Activated T-helper 1 cell treated with anti-CD3 and anti-CD28 coated beads, Interleukin-2, amount 50 U/mL, for 16 hours (primary cell): Measurements from ENCODE around the gene SMIM12.

ENCODE experiments used
- DNase-seq, 2 donors: peaks; one replicate each; pipeline ENCODE4 v3.0.0-alpha.2; 2020; ENCODE audit warnings: low read depth in 1 of 2, low spot score in 1 of 2

SMIM12 gene

GRCh38 chr1:34859446-34860200 lies at the start of gene SMIM12:
Gene SMIM12, minus strand, starts transcription at chr1:34859749. Its CDS starts 3,772 bp downstream, at chr1:34855977.
- peak; percentile 85 to 87 for DNase-seq

- DNase-seq, result no peak
These were observed 48.8 kb upstream of the SMIM12 start for GRCh38 chr1:34908369-34908768.

GRCh38 chr1:34907487-34908090 lies 48.0 kb upstream of the SMIM12 start:
- no peak for DNase-seq

GRCh38 chr1:34906756-34907155 lies 47.2 kb upstream of the SMIM12 start:
- DNase-seq, result no peak

- DNase-seq, result no peak
These were observed 46.7 kb upstream of the SMIM12 start for GRCh38 chr1:34906222-34906621.

- no peak for DNase-seq
These were observed 45.5 kb upstream of the SMIM12 start for GRCh38 chr1:34905098-34905459.

- DNase-seq, result no peak
These were observed 44.9 kb upstream of the SMIM12 start for GRCh38 chr1:34904236-34905097.

GRCh38 chr1:34901919-34902318 lies 42.4 kb upstream of the SMIM12 start:
- no peak for DNase-seq

- DNase-seq, result no peak
These were observed 41.4 kb upstream of the SMIM12 start for GRCh38 chr1:34900775-34901502.

- no peak for DNase-seq
These were observed 40.4 kb upstream of the SMIM12 start for GRCh38 chr1:34899906-34900305.

GRCh38 chr1:34899471-34899870 lies 39.9 kb upstream of the SMIM12 start:
- no peak for DNase-seq

- no peak for DNase-seq
These were observed 38.8 kb upstream of the SMIM12 start for GRCh38 chr1:34898330-34898761.

GRCh38 chr1:34896612-34897011 lies 37.1 kb upstream of the SMIM12 start:
- DNase-seq, result no peak

GRCh38 chr1:34889705-34890104 lies 30.2 kb upstream of the SMIM12 start:
- no peak for DNase-seq

- no peak for DNase-seq
These were observed 28.0 kb upstream of the SMIM12 start for GRCh38 chr1:34887593-34887992.

- DNase-seq, result peak in 1 of 2 donors; percentile 32
These were observed 26.1 kb upstream of the SMIM12 start for GRCh38 chr1:34885405-34886247.

GRCh38 chr1:34884961-34885360 lies 25.4 kb upstream of the SMIM12 start:
- DNase-seq, result no peak

GRCh38 chr1:34884536-34884935 lies 25.0 kb upstream of the SMIM12 start:
- DNase-seq, result no peak

- DNase-seq, result no peak
These were observed 19.7 kb upstream of the SMIM12 start for GRCh38 chr1:34879230-34879629.

GRCh38 chr1:34876406-34876805 lies 16.9 kb upstream of the SMIM12 start:
- DNase-seq, result no peak
